GM10266 (cell line): Measurements from ENCODE around the gene TDRD3.
A peak's percentile ranks its signal among the peaks of the same experiment; 100 is the strongest.

Experiments used
- DNase-seq: peaks from one replicate; pipeline ENCODE4 v3.0.0; 2012; ENCODE audit errors: extremely low spot score
- CTCF ChIP-seq: IDR thresholded peaks from 2 replicates; pipeline ENCODE4 v1.5.1; 2012; ENCODE audit warnings: mild to moderate bottlenecking, low read depth; ENCODE audit not compliant: control insufficient read depth, insufficient read depth; ENCODE audit errors: missing control alignments

Gene TDRD3

GRCh38 chr13:60427285-60427684 lies 30.3 kb downstream of the TDRD3 start:
- DNase-seq, result no peak
- no peak for TF ChIP-seq CTCF

GRCh38 chr13:60431108-60431700 lies 34.2 kb downstream of the TDRD3 start:
- TF ChIP-seq CTCF, result peak; percentile 78
- DNase-seq, result peak; percentile 18

- TF ChIP-seq CTCF, result no peak
Observed at GRCh38 chr13:60433505-60433904, 36.5 kb downstream of the TDRD3 start.

GRCh38 chr13:60435762-60436374 lies 38.8 kb downstream of the TDRD3 start:
- no peak for DNase-seq
- no peak for TF ChIP-seq CTCF

More at GRCh38 chr13:60433505-60433904, 36.5 kb downstream of the TDRD3 start:
- no peak for DNase-seq

GRCh38 chr13:60439201-60439600 lies 42.2 kb downstream of the TDRD3 start:
- no peak for TF ChIP-seq CTCF
- DNase-seq, result no peak

GRCh38 chr13:60441761-60442160 lies 44.7 kb downstream of the TDRD3 start:
- TF ChIP-seq CTCF, result no peak
- no peak for DNase-seq

GRCh38 chr13:60448907-60449510 lies 52.0 kb downstream of the TDRD3 start:
- peak; percentile 71 for TF ChIP-seq CTCF
- DNase-seq, result peak; percentile 22
